Measurements from ENCODE around the gene ATP6V0A4. TPM values are rescaled to one million over a fixed set of nuclear protein-coding genes. Genes with fewer than 3 reads are reported as not detected.
"Not testable (repeated sequence)": the region's sequence is repeated elsewhere in the genome, so short reads cannot be mapped to it uniquely, and the experiment has no call there.

ATP6V0A4 gene
- total RNA-seq, 1 donor from 2014 or later = 1.2 TPM

GRCh38 chr7:138700857-138701536 is 97.0 kb downstream of the ATP6V0A4 start, which contains the start of gene SVOPL:
Gene SVOPL (minus strand): TSS chr7:138701362. CDS start chr7:138679045, 22,317 bp downstream.
- Histone ChIP-seq H3K36me3 (no peaks in the 10 kb centered on the region), H3K9me3 (no peaks in the 10 kb centered on the region), H3K4me1 (no peaks in the 10 kb centered on the region), H3K27me3 (no peaks in the 10 kb centered on the region), H3K27ac (no peak within 1 kb of the TSS), H3K4me3 (no peak within 1 kb of the TSS)
- intact Hi-C loops (cut with DNase I) = no loop called here
- no peak for TF ChIP-seq POLR2AphosphoS5 (IDR thresholded peaks at IDR 0.05; ENCODE audit: insufficient read depth in 1 of 2, low read depth in 1 of 2)
- TF ChIP-seq POLR2A (IDR thresholded peaks at IDR 0.05) = no peak
- no peak for TF ChIP-seq CTCF (IDR thresholded peaks at IDR 0.05)
- DNase-seq (ENCODE audit: extremely low spot score in 2 of 2) = no peak

- no peaks in the 10 kb centered on the region for H3K27me3 ChIP-seq
- H3K36me3 ChIP-seq = no peaks in the 10 kb centered on the region
- TF ChIP-seq CTCF (IDR thresholded peaks at IDR 0.05) (no peak), POLR2AphosphoS5 (IDR thresholded peaks at IDR 0.05; ENCODE audit: insufficient read depth in 1 of 2, low read depth in 1 of 2) (no peak), POLR2A (IDR thresholded peaks at IDR 0.05) (no peak)
- H3K27ac ChIP-seq = no peak overlapping the region
- no peak for DNase-seq (ENCODE audit: extremely low spot score in 2 of 2)
- no peaks in the 10 kb centered on the region for H3K9me3 ChIP-seq
- intact Hi-C loops (cut with DNase I) = no loop called here
- H3K4me3 ChIP-seq = no peak overlapping the region
- H3K4me1 ChIP-seq = no peaks in the 10 kb centered on the region
Observed at GRCh38 chr7:138699661-138700060, 98.3 kb downstream of the ATP6V0A4 start.

- TF ChIP-seq POLR2A (IDR thresholded peaks at IDR 0.05) = no peak
- TF ChIP-seq POLR2AphosphoS5 (IDR thresholded peaks at IDR 0.05; ENCODE audit: insufficient read depth in 1 of 2, low read depth in 1 of 2) = no peak
- no peak for TF ChIP-seq CTCF (IDR thresholded peaks at IDR 0.05)
- no peak for DNase-seq (ENCODE audit: extremely low spot score in 2 of 2)
- intact Hi-C loops (cut with DNase I) = no loop called here
Observed at GRCh38 chr7:138698281-138698680, 99.7 kb downstream of the ATP6V0A4 start.

GRCh38 chr7:138697535-138698182 is 100.3 kb downstream of the ATP6V0A4 start:
- intact Hi-C loops (cut with DNase I) = no loop called here
- DNase-seq (ENCODE audit: extremely low spot score in 2 of 2) = no peak
- Histone ChIP-seq H3K36me3 (no peaks in the 10 kb centered on the region), H3K27me3 (no peaks in the 10 kb centered on the region), H3K9me3 (no peaks in the 10 kb centered on the region), H3K4me3 (no peak overlapping the region), H3K27ac (no peak overlapping the region), H3K4me1 (no peaks in the 10 kb centered on the region)
- TF ChIP-seq CTCF (IDR thresholded peaks at IDR 0.05) = no peak
- no peak for TF ChIP-seq POLR2AphosphoS5 (IDR thresholded peaks at IDR 0.05; ENCODE audit: insufficient read depth in 1 of 2, low read depth in 1 of 2)
- TF ChIP-seq POLR2A (IDR thresholded peaks at IDR 0.05) = no peak

More at GRCh38 chr7:138698281-138698680, 99.7 kb downstream of the ATP6V0A4 start:
- H3K36me3 ChIP-seq = no peaks in the 10 kb centered on the region
- no peak overlapping the region for H3K27ac ChIP-seq
- no peaks in the 10 kb centered on the region for H3K27me3 ChIP-seq
- H3K4me1 ChIP-seq = no peaks in the 10 kb centered on the region
- no peak overlapping the region for H3K4me3 ChIP-seq
- no peaks in the 10 kb centered on the region for H3K9me3 ChIP-seq

GRCh38 chr7:138695776-138696175 is 102.2 kb downstream of the ATP6V0A4 start:
- DNase-seq (ENCODE audit: extremely low spot score in 2 of 2) = not testable (repeated sequence)

More at GRCh38 chr7:138695776-138696175, 102.2 kb downstream of the ATP6V0A4 start:
- H3K36me3 ChIP-seq; H3K27ac ChIP-seq; H3K27me3 ChIP-seq; H3K4me1 ChIP-seq; intact Hi-C loops (cut with DNase I); H3K9me3 ChIP-seq; H3K4me3 ChIP-seq: not testable (repeated sequence)
